Subcutaneous abdominal adipose tissue (tissue), 5 donors: Measurements from ENCODE around the gene VPS41.

Source experiments
- H3K27ac ChIP-seq: one replicate; pipeline ENCODE4 v1.7.0; 2013; ENCODE audit warnings: low read depth, mild to moderate bottlenecking, inconsistent platforms, low read length, moderate library complexity
- H3K27me3 ChIP-seq, 5 donors: one replicate each; pipeline ENCODE4 v1.7.0; 2013; ENCODE audit warnings: low read length in 5 of 5, inconsistent platforms in 1 of 5; ENCODE audit not compliant: control insufficient read depth in 5 of 5, insufficient read depth in 4 of 5
- H3K36me3 ChIP-seq, 5 donors: one replicate each; pipeline ENCODE4 v1.7.0; 2013; ENCODE audit warnings: low read length in 5 of 5; ENCODE audit not compliant: control insufficient read depth in 5 of 5, insufficient read depth in 5 of 5
- H3K4me1 ChIP-seq, 5 donors: one replicate each; pipeline ENCODE4 v1.7.0; 2013; ENCODE audit warnings: low read length in 5 of 5, mild to moderate bottlenecking in 3 of 5, moderate library complexity in 1 of 5; ENCODE audit not compliant: control insufficient read depth in 5 of 5, insufficient read depth in 5 of 5
- H3K4me3 ChIP-seq, 5 donors: one replicate each; pipeline ENCODE4 v1.7.0; 2013; ENCODE audit warnings: low read length in 5 of 5, low read depth in 1 of 5
- H3K9ac ChIP-seq, 5 donors: one replicate each; pipeline ENCODE4 v1.7.0; 2013; ENCODE audit warnings: low read length in 5 of 5, mild to moderate bottlenecking in 4 of 5, moderate library complexity in 3 of 5
- H3K9me3 ChIP-seq, 5 donors: one replicate each; pipeline ENCODE4 v1.7.0; 2013; ENCODE audit warnings: low read length in 5 of 5; ENCODE audit not compliant: control insufficient read depth in 5 of 5
- donor health status: healthy.
- donor health status: healthy.
- donor health status: healthy.
- donor health status: healthy.
- donor health status: healthy.

VPS41 gene

GRCh38 chr7:38825721-38826440 is 83.1 kb downstream of the VPS41 start:
- Histone ChIP-seq H3K27ac (peak overlapping the region; percentile 76), H3K4me3 (no peak overlapping the region), H3K36me3 (peaks cover 0 to 4% (median under 1%) of the 10 kb centered on the region in 5 donors), H3K4me1 (peaks cover 3 to 21% (median 11%) of the 10 kb centered on the region in 5 donors), H3K9me3 (peaks cover 0 to 7% (median 3%) of the 10 kb centered on the region in 5 donors), H3K27me3 (no peaks in the 10 kb centered on the region), H3K9ac (peak overlapping the region in 1 of 5 donors; percentile 6)

- peaks cover 0 to 7% (median 3%) of the 10 kb centered on the region in 5 donors for H3K9me3 ChIP-seq
- H3K27me3 ChIP-seq: no peaks in the 10 kb centered on the region
- H3K4me3 ChIP-seq: no peak overlapping the region
- H3K9ac ChIP-seq: no peak overlapping the region
- peaks cover 3 to 21% (median 11%) of the 10 kb centered on the region in 5 donors for H3K4me1 ChIP-seq
- H3K36me3 ChIP-seq: peaks cover 0 to 4% (median 2%) of the 10 kb centered on the region in 5 donors
- no peak overlapping the region for H3K27ac ChIP-seq
These were observed 84.0 kb downstream of the VPS41 start for GRCh38 chr7:38824948-38825347.

GRCh38 chr7:38822549-38822948 is 86.4 kb downstream of the VPS41 start:
- Histone ChIP-seq H3K9ac (no peak overlapping the region), H3K4me1 (peaks cover 3 to 21% (median 11%) of the 10 kb centered on the region in 5 donors), H3K9me3 (peaks cover 0 to 7% (median 3%) of the 10 kb centered on the region in 5 donors), H3K36me3 (peaks cover 0 to 13% (median 2%) of the 10 kb centered on the region in 5 donors), H3K27ac (no peak overlapping the region), H3K27me3 (no peaks in the 10 kb centered on the region), H3K4me3 (no peak overlapping the region)

GRCh38 chr7:38820571-38820970 is 88.4 kb downstream of the VPS41 start:
- Histone ChIP-seq H3K4me1 (peaks cover 0 to 6% (median 1%) of the 10 kb centered on the region in 5 donors), H3K27me3 (no peaks in the 10 kb centered on the region), H3K36me3 (peaks cover 0 to 22% (median 2%) of the 10 kb centered on the region in 5 donors), H3K4me3 (no peak overlapping the region), H3K9me3 (peaks cover 0 to 7% (median 3%) of the 10 kb centered on the region in 5 donors), H3K27ac (no peak overlapping the region), H3K9ac (no peak overlapping the region)

GRCh38 chr7:38819463-38819862 is 89.5 kb downstream of the VPS41 start:
- no peaks in the 10 kb centered on the region for H3K27me3 ChIP-seq
- no peak overlapping the region for H3K27ac ChIP-seq
- H3K9ac ChIP-seq: no peak overlapping the region
- peaks cover 0 to 25% (median 2%) of the 10 kb centered on the region in 5 donors for H3K36me3 ChIP-seq
- H3K4me1 ChIP-seq: no peaks in the 10 kb centered on the region
- peaks cover 0 to 7% (median 3%) of the 10 kb centered on the region in 5 donors for H3K9me3 ChIP-seq
- H3K4me3 ChIP-seq: no peak overlapping the region

GRCh38 chr7:38817526-38817925 is 91.5 kb downstream of the VPS41 start:
- no peak overlapping the region for H3K9ac ChIP-seq
- no peaks in the 10 kb centered on the region for H3K9me3 ChIP-seq
- H3K27me3 ChIP-seq: no peaks in the 10 kb centered on the region
- H3K4me1 ChIP-seq: no peaks in the 10 kb centered on the region
- no peak overlapping the region for H3K4me3 ChIP-seq
- H3K27ac ChIP-seq: no peak overlapping the region
- peaks cover 0 to 25% (median 5%) of the 10 kb centered on the region in 5 donors for H3K36me3 ChIP-seq

GRCh38 chr7:38813768-38814167 is 95.2 kb downstream of the VPS41 start:
- no peak overlapping the region for H3K9ac ChIP-seq
- no peaks in the 10 kb centered on the region for H3K4me1 ChIP-seq
- H3K9me3 ChIP-seq: no peaks in the 10 kb centered on the region
- no peak overlapping the region for H3K27ac ChIP-seq
- H3K4me3 ChIP-seq: no peak overlapping the region
- H3K27me3 ChIP-seq: no peaks in the 10 kb centered on the region
- H3K36me3 ChIP-seq: peaks cover 0 to 19% (median 5%) of the 10 kb centered on the region in 5 donors

- no peak overlapping the region for H3K27ac ChIP-seq
- H3K27me3 ChIP-seq: no peaks in the 10 kb centered on the region
- H3K9ac ChIP-seq: no peak overlapping the region
- no peaks in the 10 kb centered on the region for H3K4me1 ChIP-seq
- H3K9me3 ChIP-seq: no peaks in the 10 kb centered on the region
- peaks cover 0 to 8% (median 0%) of the 10 kb centered on the region in 5 donors for H3K36me3 ChIP-seq
- no peak overlapping the region for H3K4me3 ChIP-seq
These were observed 102.1 kb downstream of the VPS41 start for GRCh38 chr7:38806912-38807311.

GRCh38 chr7:38801786-38802185 is 107.2 kb downstream of the VPS41 start:
- H3K4me3 ChIP-seq: no peak overlapping the region

GRCh38 chr7:38798552-38799267 is 110.3 kb downstream of the VPS41 start:
- Histone ChIP-seq H3K27ac (no peak overlapping the region), H3K27me3 (no peaks in the 10 kb centered on the region), H3K9me3 (no peaks in the 10 kb centered on the region), H3K4me1 (no peaks in the 10 kb centered on the region), H3K9ac (no peak overlapping the region), H3K4me3 (no peak overlapping the region), H3K36me3 (peaks cover 3 to 24% (median 13%) of the 10 kb centered on the region in 5 donors)

More at GRCh38 chr7:38801786-38802185, 107.2 kb downstream of the VPS41 start:
- peaks cover 0 to 10% (median under 1%) of the 10 kb centered on the region in 5 donors for H3K36me3 ChIP-seq
- no peak overlapping the region for H3K27ac ChIP-seq
- no peaks in the 10 kb centered on the region for H3K4me1 ChIP-seq
- H3K9ac ChIP-seq: peak overlapping the region in 1 of 5 donors; percentile 12
- no peaks in the 10 kb centered on the region for H3K9me3 ChIP-seq
- no peaks in the 10 kb centered on the region for H3K27me3 ChIP-seq
